HG03103 (cell line): ENCODE measurements around the gene SAMD4A.

Experiments
- ATAC-seq: cut with Tn5 transposase; IDR thresholded peaks from one replicate; pipeline ENCODE4 v1.9.1; 2021; ENCODE audit warnings: low read depth; ENCODE audit not compliant: unreplicated experiment

The SAMD4A gene

GRCh38 chr14:54566410-54567223, at the start of gene SAMD4A:
Gene SAMD4A, plus strand, starts transcription at chr14:54567128. Its CDS starts 789 bp downstream, at chr14:54567917.
- ATAC-seq = peak; percentile 38

GRCh38 chr14:54524410-54524809, 42.5 kb upstream of the SAMD4A start:
- no peak for ATAC-seq

- ATAC-seq = no peak
These were observed 38.0 kb upstream of the SAMD4A start for GRCh38 chr14:54528973-54529372.

GRCh38 chr14:54529811-54530210, 37.1 kb upstream of the SAMD4A start:
- no peak for ATAC-seq

GRCh38 chr14:54532111-54533012, 34.6 kb upstream of the SAMD4A start:
- peak; percentile 93 for ATAC-seq

GRCh38 chr14:54533100-54533499, 33.8 kb upstream of the SAMD4A start:
- ATAC-seq = peak; percentile 21

- ATAC-seq = no peak
These were observed 31.8 kb upstream of the SAMD4A start for GRCh38 chr14:54535126-54535525.

GRCh38 chr14:54535646-54536045, 31.3 kb upstream of the SAMD4A start:
- ATAC-seq = no peak

- ATAC-seq = no peak
These were observed 29.3 kb upstream of the SAMD4A start for GRCh38 chr14:54537651-54538050.

GRCh38 chr14:54538055-54538454, 28.9 kb upstream of the SAMD4A start:
- ATAC-seq = no peak

GRCh38 chr14:54547583-54547982, 19.3 kb upstream of the SAMD4A start:
- ATAC-seq = no peak

GRCh38 chr14:54548491-54548890, 18.4 kb upstream of the SAMD4A start:
- ATAC-seq = no peak

- no peak for ATAC-seq
These were observed 17.1 kb upstream of the SAMD4A start for GRCh38 chr14:54549862-54550261.

GRCh38 chr14:54550514-54550913, 16.4 kb upstream of the SAMD4A start:
- ATAC-seq = no peak

GRCh38 chr14:54554401-54554800, 12.5 kb upstream of the SAMD4A start:
- ATAC-seq = no peak

GRCh38 chr14:54555651-54556050, 11.3 kb upstream of the SAMD4A start:
- no peak for ATAC-seq

GRCh38 chr14:54556535-54556934, 10.4 kb upstream of the SAMD4A start:
- no peak for ATAC-seq

- no peak for ATAC-seq
These were observed 4.6 kb upstream of the SAMD4A start for GRCh38 chr14:54562334-54562733.

- no peak for ATAC-seq
These were observed 2.7 kb upstream of the SAMD4A start for GRCh38 chr14:54564071-54564867.

- ATAC-seq = peak; percentile 32
These were observed 1.8 kb upstream of the SAMD4A start for GRCh38 chr14:54564868-54565784.
